ENCODE results near the gene ANO3. TPM values are rescaled to one million over a fixed set of nuclear protein-coding genes. Genes with fewer than 3 reads are reported as not detected.

ANO3 gene
- total RNA-seq, 4 donors from 2014 or later = 1.6 to 1.8 TPM; not detected in 2

- DNase-seq = no peak
- H3K36me3 ChIP-seq = no peaks in the 10 kb centered on the region
- H3K9me3 ChIP-seq = no peaks in the 10 kb centered on the region
- no peak overlapping the region for H3K4me3 ChIP-seq
- H3K4me1 ChIP-seq = no peaks in the 10 kb centered on the region
- intact Hi-C loops (cut with DNase I; ENCODE audit: low total_unique reads) = no loop called here
- no peak overlapping the region for H3K27ac ChIP-seq
- H3K27me3 ChIP-seq = no peaks in the 10 kb centered on the region
- TF ChIP-seq, protein P1, sequence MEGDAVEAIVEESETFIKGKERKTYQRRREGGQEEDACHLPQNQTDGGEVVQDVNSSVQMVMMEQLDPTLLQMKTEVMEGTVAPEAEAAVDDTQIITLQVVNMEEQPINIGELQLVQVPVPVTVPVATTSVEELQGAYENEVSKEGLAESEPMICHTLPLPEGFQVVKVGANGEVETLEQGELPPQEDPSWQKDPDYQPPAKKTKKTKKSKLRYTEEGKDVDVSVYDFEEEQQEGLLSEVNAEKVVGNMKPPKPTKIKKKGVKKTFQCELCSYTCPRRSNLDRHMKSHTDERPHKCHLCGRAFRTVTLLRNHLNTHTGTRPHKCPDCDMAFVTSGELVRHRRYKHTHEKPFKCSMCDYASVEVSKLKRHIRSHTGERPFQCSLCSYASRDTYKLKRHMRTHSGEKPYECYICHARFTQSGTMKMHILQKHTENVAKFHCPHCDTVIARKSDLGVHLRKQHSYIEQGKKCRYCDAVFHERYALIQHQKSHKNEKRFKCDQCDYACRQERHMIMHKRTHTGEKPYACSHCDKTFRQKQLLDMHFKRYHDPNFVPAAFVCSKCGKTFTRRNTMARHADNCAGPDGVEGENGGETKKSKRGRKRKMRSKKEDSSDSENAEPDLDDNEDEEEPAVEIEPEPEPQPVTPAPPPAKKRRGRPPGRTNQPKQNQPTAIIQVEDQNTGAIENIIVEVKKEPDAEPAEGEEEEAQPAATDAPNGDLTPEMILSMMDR (IDR thresholded peaks at IDR 0.05) = no peak
- no peak for TF ChIP-seq POLR2A (IDR thresholded peaks at IDR 0.05)
These were observed 8.1 kb upstream of the ANO3 start for GRCh38 chr11:26323837-26324236.

DNA sequence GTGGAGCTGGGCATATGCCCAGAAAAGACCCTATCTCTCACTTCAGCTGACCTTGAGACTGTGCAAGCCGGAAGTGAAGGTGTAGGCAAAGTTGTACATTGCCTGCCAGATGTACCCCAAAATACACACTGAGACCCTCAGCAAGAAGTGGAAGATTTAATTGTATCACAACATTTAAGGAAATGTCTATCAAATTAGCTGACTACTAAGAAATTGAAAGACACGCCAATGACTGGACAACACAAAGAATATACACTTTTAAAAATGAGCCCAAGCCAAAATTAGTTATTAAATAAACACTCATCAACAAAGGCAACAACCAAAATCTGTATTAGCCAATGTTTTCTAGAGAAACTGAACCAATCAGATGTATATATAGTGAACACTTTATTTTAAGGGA lies 7.7 kb upstream of the ANO3 start:
- Histone ChIP-seq H3K27me3 (no peaks in the 10 kb centered on the region), H3K4me3 (no peak overlapping the region), H3K27ac (no peak overlapping the region), H3K4me1 (no peaks in the 10 kb centered on the region), H3K9me3 (no peaks in the 10 kb centered on the region), H3K36me3 (no peaks in the 10 kb centered on the region)
- intact Hi-C loops (cut with DNase I; ENCODE audit: low total_unique reads) = no loop called here
- no peak for DNase-seq
- TF ChIP-seq POLR2A (IDR thresholded peaks at IDR 0.05) = no peak
- TF ChIP-seq, protein P1 (IDR thresholded peaks at IDR 0.05) = no peak

DNA sequence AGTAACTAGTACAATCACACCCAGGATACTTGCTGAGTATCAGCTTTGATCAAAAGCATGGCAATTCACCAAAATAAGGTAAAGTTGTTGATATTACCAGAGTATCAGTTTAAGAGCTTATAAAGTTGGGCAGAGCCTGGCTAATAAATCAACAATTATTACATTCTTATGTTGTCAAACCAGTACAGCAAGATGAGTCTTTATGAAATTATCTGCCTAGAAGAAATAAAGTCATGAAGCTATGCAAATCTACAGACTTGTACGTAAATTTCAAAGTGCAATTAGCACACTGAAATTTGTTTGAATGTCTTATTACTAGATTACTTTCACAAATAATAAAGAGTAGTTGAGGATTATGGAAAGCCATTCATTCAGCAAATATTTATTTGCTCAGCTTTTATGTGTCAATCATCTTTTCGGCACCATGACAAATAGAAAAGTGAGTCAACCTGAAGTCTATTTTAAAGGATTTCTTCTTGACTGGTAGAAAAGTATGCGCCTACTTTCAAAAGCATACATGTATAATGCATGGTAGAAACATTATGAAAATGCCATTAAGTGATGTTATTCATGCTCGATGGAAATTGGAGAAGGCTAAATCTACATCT lies 5.0 kb upstream of the ANO3 start:
- Histone ChIP-seq H3K27ac (no peak overlapping the region), H3K36me3 (no peaks in the 10 kb centered on the region), H3K27me3 (no peaks in the 10 kb centered on the region), H3K4me1 (no peaks in the 10 kb centered on the region), H3K4me3 (no peak overlapping the region), H3K9me3 (no peaks in the 10 kb centered on the region)
- intact Hi-C loops (cut with DNase I; ENCODE audit: low total_unique reads) = no loop called here
- TF ChIP-seq, protein P1 (IDR thresholded peaks at IDR 0.05) = no peak
- TF ChIP-seq POLR2A (IDR thresholded peaks at IDR 0.05) = no peak
- no peak for DNase-seq

GRCh38 chr11:26329206-26329605 lies 2.7 kb upstream of the ANO3 start:
- no peaks in the 10 kb centered on the region for H3K9me3 ChIP-seq
- intact Hi-C loops (cut with DNase I; ENCODE audit: low total_unique reads) = no loop called here
- DNase-seq = no peak
- no peak overlapping the region for H3K27ac ChIP-seq
- no peaks in the 10 kb centered on the region for H3K27me3 ChIP-seq
- no peaks in the 10 kb centered on the region for H3K36me3 ChIP-seq
- H3K4me1 ChIP-seq = no peaks in the 10 kb centered on the region
- TF ChIP-seq POLR2A (IDR thresholded peaks at IDR 0.05) = no peak
- TF ChIP-seq, protein P1 (IDR thresholded peaks at IDR 0.05) = no peak
- no peak overlapping the region for H3K4me3 ChIP-seq

DNA sequence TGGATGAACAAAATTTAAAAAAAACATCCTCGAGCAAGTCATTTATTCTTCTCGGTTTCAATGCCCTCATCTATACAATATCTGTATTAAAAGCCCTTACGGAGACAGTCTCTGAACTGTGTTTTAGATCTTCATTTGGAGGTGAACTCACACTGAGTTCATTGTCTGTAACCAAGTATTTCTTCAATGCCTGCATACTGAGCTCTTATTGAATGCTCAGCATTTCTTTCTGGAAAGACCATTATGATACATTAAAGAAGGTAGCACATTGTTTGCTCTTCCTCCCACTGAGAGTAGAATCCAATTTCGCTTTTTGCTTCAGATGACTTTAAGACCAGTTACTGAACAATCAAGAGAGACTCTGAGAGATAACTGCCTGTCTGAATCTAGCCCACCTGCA lies 1.7 kb upstream of the ANO3 start:
- Histone ChIP-seq H3K27ac (no peak overlapping the region), H3K4me3 (no peak overlapping the region), H3K36me3 (no peaks in the 10 kb centered on the region), H3K27me3 (no peaks in the 10 kb centered on the region), H3K4me1 (no peaks in the 10 kb centered on the region), H3K9me3 (no peaks in the 10 kb centered on the region)
- TF ChIP-seq, protein P1 (IDR thresholded peaks at IDR 0.05) = no peak
- TF ChIP-seq POLR2A (IDR thresholded peaks at IDR 0.05) = no peak
- intact Hi-C loops (cut with DNase I; ENCODE audit: low total_unique reads) = no loop called here
- no peak for DNase-seq

Measured in uterus (tissue), 4 donors.